ENCODE data around the gene PPCDC. TPM values are rescaled to one million over a fixed set of nuclear protein-coding genes. Genes with fewer than 3 reads are reported as not detected.

PPCDC gene
- total RNA-seq, 1 donor from 2014 or later: 13.1 TPM

DNA sequence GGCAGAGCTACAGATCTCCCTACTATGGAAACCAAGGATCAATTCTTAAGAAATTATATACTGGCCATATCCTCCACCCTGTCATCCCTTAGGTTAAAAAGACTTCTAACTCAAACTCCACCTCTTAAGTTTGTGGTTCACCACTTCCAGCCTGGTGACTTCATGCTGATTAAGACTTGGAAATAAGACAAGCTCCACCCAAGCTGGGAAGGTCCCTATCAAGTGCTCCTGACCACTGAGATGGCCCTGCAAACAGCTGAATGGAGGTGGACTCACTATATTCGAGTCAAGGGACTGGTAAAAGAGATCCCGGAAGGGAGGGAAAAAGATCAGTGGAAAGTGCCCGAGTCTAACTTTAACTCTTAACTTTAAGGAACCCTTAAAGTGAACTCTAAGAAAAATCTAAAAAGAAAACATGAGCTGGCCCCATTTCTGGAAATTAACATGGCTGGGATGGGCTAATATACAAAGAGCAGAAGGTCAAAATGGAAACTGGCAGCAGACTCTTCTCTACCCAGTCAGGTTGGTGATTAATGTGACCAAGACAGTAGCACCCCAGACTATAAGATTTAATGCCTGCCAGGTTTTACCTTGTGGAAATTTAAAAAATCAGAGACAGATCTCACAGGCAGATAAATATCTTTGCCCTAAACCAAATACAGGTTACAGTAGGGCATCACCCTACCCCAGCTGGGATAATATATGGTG, 43.9 kb downstream of the PPCDC start:
- intact Hi-C loops (cut with DNase I): no loop called here
- ATAC-seq (no peak), DNase-seq (no peak)
- no peak overlapping the region for H3K4me3 ChIP-seq
- peaks cover 11% of the 10 kb centered on the region for H3K4me1 ChIP-seq
- H3K27ac ChIP-seq: no peak overlapping the region
- H3K27me3 ChIP-seq: no peaks in the 10 kb centered on the region
- TF ChIP-seq, protein P1, sequence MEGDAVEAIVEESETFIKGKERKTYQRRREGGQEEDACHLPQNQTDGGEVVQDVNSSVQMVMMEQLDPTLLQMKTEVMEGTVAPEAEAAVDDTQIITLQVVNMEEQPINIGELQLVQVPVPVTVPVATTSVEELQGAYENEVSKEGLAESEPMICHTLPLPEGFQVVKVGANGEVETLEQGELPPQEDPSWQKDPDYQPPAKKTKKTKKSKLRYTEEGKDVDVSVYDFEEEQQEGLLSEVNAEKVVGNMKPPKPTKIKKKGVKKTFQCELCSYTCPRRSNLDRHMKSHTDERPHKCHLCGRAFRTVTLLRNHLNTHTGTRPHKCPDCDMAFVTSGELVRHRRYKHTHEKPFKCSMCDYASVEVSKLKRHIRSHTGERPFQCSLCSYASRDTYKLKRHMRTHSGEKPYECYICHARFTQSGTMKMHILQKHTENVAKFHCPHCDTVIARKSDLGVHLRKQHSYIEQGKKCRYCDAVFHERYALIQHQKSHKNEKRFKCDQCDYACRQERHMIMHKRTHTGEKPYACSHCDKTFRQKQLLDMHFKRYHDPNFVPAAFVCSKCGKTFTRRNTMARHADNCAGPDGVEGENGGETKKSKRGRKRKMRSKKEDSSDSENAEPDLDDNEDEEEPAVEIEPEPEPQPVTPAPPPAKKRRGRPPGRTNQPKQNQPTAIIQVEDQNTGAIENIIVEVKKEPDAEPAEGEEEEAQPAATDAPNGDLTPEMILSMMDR (IDR thresholded peaks at IDR 0.05): no peak
- H3K36me3 ChIP-seq: no peaks in the 10 kb centered on the region
- no peaks in the 10 kb centered on the region for H3K9me3 ChIP-seq

- TF ChIP-seq, protein P1 (IDR thresholded peaks at IDR 0.05): no peak
- DNase-seq: no peak
Observed at GRCh38 chr15:75068748-75069147, 45.4 kb downstream of the PPCDC start.

GRCh38 chr15:75069301-75069925, 46.0 kb downstream of the PPCDC start:
- no peaks in the 10 kb centered on the region for H3K27me3 ChIP-seq
- intact Hi-C loops (cut with DNase I): no loop called here
- H3K4me1 ChIP-seq: peaks cover 11% of the 10 kb centered on the region
- H3K4me3 ChIP-seq: no peak overlapping the region
- H3K9me3 ChIP-seq: no peaks in the 10 kb centered on the region
- H3K27ac ChIP-seq: peak overlapping the region; percentile 8
- H3K36me3 ChIP-seq: no peaks in the 10 kb centered on the region
- ATAC-seq: peak; percentile 85
- DNase-seq: peak; percentile 42
- TF ChIP-seq, protein P1 (IDR thresholded peaks at IDR 0.05): no peak

More at GRCh38 chr15:75068748-75069147, 45.4 kb downstream of the PPCDC start:
- intact Hi-C loops (cut with DNase I): no loop called here
- Histone ChIP-seq H3K9me3 (no peaks in the 10 kb centered on the region), H3K36me3 (no peaks in the 10 kb centered on the region), H3K27ac (no peak overlapping the region), H3K4me3 (no peak overlapping the region), H3K4me1 (peaks cover 11% of the 10 kb centered on the region), H3K27me3 (no peaks in the 10 kb centered on the region)
- ATAC-seq: no peak

DNA sequence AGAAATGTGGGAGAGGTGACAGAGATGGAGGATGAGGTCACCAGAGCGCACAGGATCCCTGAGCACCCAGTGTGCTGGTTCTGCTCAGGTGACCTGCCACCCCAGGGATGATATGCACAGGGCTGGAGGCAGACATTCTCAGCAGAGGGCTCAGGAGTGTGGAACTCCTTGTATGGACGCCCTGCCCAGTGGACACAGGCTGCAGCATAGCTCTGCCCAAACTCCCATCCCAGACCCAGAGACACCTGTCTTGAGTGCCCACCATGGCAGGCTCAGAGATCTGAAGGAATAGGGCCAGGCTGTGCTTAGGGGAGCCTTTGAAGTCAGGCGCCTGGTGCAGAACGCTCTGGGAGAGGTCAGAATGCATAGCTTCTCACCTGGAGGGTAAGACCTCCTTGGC, 47.3 kb downstream of the PPCDC start:
- intact Hi-C loops (cut with DNase I): no loop called here
- ATAC-seq: no peak
- H3K4me1 ChIP-seq: peaks cover 11% of the 10 kb centered on the region
- H3K9me3 ChIP-seq: no peaks in the 10 kb centered on the region
- H3K27ac ChIP-seq: no peak overlapping the region
- no peaks in the 10 kb centered on the region for H3K36me3 ChIP-seq
- DNase-seq: peak; percentile 36
- H3K27me3 ChIP-seq: no peaks in the 10 kb centered on the region
- H3K4me3 ChIP-seq: no peak overlapping the region
- TF ChIP-seq, protein P1 (IDR thresholded peaks at IDR 0.05): no peak

DNA sequence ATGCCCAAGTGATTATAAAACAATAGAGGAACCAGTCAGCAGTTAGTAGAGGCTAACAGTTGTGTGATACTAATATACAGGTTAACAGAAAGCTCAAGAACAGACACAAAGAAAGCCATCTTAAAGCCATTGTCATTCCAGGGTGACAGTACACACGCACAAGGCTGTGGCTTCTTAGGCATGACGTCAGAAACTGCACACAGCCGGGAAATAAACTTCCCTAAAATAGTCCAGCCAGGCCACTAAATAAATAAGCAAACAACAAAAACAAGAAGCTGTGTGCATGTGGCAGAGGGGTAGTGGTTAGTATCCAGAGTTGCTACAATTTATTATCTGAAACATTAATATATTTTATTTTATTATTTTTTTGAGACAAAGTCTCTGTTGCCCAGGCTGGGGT, 49.8 kb downstream of the PPCDC start:
- H3K4me1 ChIP-seq: no peaks in the 10 kb centered on the region
- H3K4me3 ChIP-seq: no peak overlapping the region
- DNase-seq (no peak), ATAC-seq (peak; percentile 74)
- TF ChIP-seq, protein P1 (IDR thresholded peaks at IDR 0.05): no peak
- H3K36me3 ChIP-seq: no peaks in the 10 kb centered on the region
- intact Hi-C loops (cut with DNase I): no loop called here
- H3K9me3 ChIP-seq: no peaks in the 10 kb centered on the region
- no peaks in the 10 kb centered on the region for H3K27me3 ChIP-seq
- H3K27ac ChIP-seq: no peak overlapping the region
